H1 (cell line): ENCODE results near the gene DLGAP3. TPM values are rescaled to one million over a fixed set of nuclear protein-coding genes. Genes with fewer than 3 reads are reported as not detected.

Experiments used
- CTCF ChIA-PET: fragments of 300-600 bp; sonication (Branson Sonifier 250); formaldehyde crosslinking; loops from one replicate; lab custom pipeline; 2021; ENCODE audit not compliant: partially characterized antibody; lab: Charles Lee
- POLR2A ChIA-PET: fragments of 300-600 bp; sonication (Branson Sonifier 250); formaldehyde crosslinking; loops from one replicate; lab custom pipeline; 2021; ENCODE audit warnings: inconsistent platforms; ENCODE audit not compliant: partially characterized antibody; lab: Charles Lee
- DNase-seq, 2 experiments: peaks; one replicate each; pipeline versions ENCODE4 v3.0.0 to v3.0.0-alpha.2; 2010 to 2022; ENCODE audit warnings: low spot score in 2 of 2, low read depth in 1 of 2, mixed read lengths in 1 of 2
- FAIRE-seq: peaks from 2 replicates; lab custom pipeline; 2011; peaks lifted over from hg19 to GRCh38; lab: Jason Lieb, UNC
- H2AFZ ChIP-seq: 2 replicates; pipeline ENCODE4 v1.8.1; 2012; ENCODE audit warnings: low read length, inconsistent platforms
- H2AK5ac ChIP-seq: 2 replicates; pipeline ENCODE4 v1.6.1; 2013; ENCODE audit warnings: low read depth, low read length
- H2BK120ac ChIP-seq: replicated peaks from 2 replicates; pipeline ENCODE3; 2013; ENCODE audit warnings: low read depth, low read length, inconsistent platforms
- H2BK12ac ChIP-seq: 2 replicates; pipeline ENCODE4 v1.6.1; 2013; ENCODE audit warnings: low read depth, low read length
- H2BK15ac ChIP-seq: 2 replicates; pipeline ENCODE4 v1.6.1; 2013; ENCODE audit warnings: low read length
- H2BK20ac ChIP-seq: 2 replicates; pipeline ENCODE4 v1.6.1; 2013; ENCODE audit warnings: low read length
- H2BK5ac ChIP-seq: 2 replicates; pipeline ENCODE4 v1.6.1; 2013; ENCODE audit warnings: low read depth, low read length
- H3K14ac ChIP-seq: 2 replicates; pipeline ENCODE4 v1.6.1; 2013; ENCODE audit warnings: inconsistent platforms; ENCODE audit not compliant: insufficient read length
- H3K18ac ChIP-seq: 2 replicates; pipeline ENCODE4 v1.6.1; 2013; ENCODE audit warnings: low read length; ENCODE audit errors: extremely low read depth
- H3K23ac ChIP-seq: 2 replicates; pipeline ENCODE4 v1.6.1; 2013; ENCODE audit warnings: inconsistent platforms; ENCODE audit not compliant: insufficient read length
- H3K23me2 ChIP-seq: 2 replicates; pipeline ENCODE4 v1.6.1; 2013; ENCODE audit warnings: low read depth, low read length
- H3K27ac ChIP-seq: 2 replicates; pipeline ENCODE4 v1.6.1; 2011; ENCODE audit warnings: low read depth, low read length, inconsistent platforms
- H3K27me3 ChIP-seq, 4 experiments: replicated peaks in 1 of 4; 1 replicate in 1 of 4; 2 replicates in 3 of 4; pipeline versions ENCODE4 v1.6.1 to v1.8.1; 2011 to 2013; ENCODE audit warnings: low read length in 3 of 4, mild to moderate bottlenecking in 3 of 4, inconsistent platforms in 2 of 4, mixed read lengths in 2 of 4, moderate library complexity in 1 of 4; ENCODE audit not compliant: control insufficient read depth in 3 of 4, insufficient read depth in 3 of 4; ENCODE audit errors: extremely low read depth in 1 of 4
- H3K36me3 ChIP-seq, 4 experiments: 2 replicates each; pipeline versions ENCODE4 v1.6.1 to v1.8.1; 2011 to 2013; ENCODE audit warnings: mild to moderate bottlenecking in 4 of 4, low read length in 3 of 4, moderate library complexity in 2 of 4, control low read depth in 1 of 4, inconsistent platforms in 1 of 4; ENCODE audit not compliant: insufficient read depth in 4 of 4, control insufficient read depth in 2 of 4
- H3K4ac ChIP-seq: replicated peaks from 2 replicates; pipeline ENCODE3; 2013; ENCODE audit warnings: low read length, low read depth, mixed read lengths, inconsistent platforms; ENCODE audit not compliant: insufficient read length
- H3K4me1 ChIP-seq, 4 experiments: replicated peaks in 1 of 4; 1 replicate in 1 of 4; 2 replicates in 3 of 4; pipeline versions ENCODE4 v1.6.1 to v1.8.1; 2011 to 2013; ENCODE audit warnings: low read length in 3 of 4, inconsistent platforms in 2 of 4, mixed read lengths in 1 of 4; ENCODE audit not compliant: insufficient read depth in 4 of 4, control insufficient read depth in 3 of 4
- H3K4me2 ChIP-seq, 2 experiments: 2 replicates each; pipeline versions ENCODE4 v1.6.1 to v1.8.1; 2011 to 2013; ENCODE audit warnings: low read depth in 2 of 2, low read length in 2 of 2, control low read depth in 1 of 2, inconsistent platforms in 1 of 2, mild to moderate bottlenecking in 1 of 2; ENCODE audit not compliant: insufficient read depth in 1 of 2
- H3K4me3 ChIP-seq, 4 experiments: fragments of 200-600, 300-600 bp in 1 of 4; sonication (generic), shearing (Covaris generic), sonication (Bioruptor Twin) in 1 of 4; 2 replicates each; pipeline versions ENCODE4 v1.5.1 to v1.8.1; 2011 to 2016; ENCODE audit warnings: low read length in 4 of 4, low read depth in 3 of 4, control low read depth in 2 of 4, inconsistent platforms in 2 of 4, mild to moderate bottlenecking in 2 of 4, mixed read lengths in 1 of 4, moderate library complexity in 1 of 4; ENCODE audit not compliant: insufficient read depth in 2 of 4; ENCODE audit errors: extremely low read depth in 1 of 4
- H3K56ac ChIP-seq: replicated peaks from 2 replicates; pipeline ENCODE3; 2013; ENCODE audit warnings: low read depth, mild to moderate bottlenecking, mixed read lengths, low read length, inconsistent platforms; ENCODE audit not compliant: insufficient read length
- H3K79me1 ChIP-seq: 2 replicates; pipeline ENCODE4 v1.6.1; 2013; ENCODE audit warnings: low read depth, low read length, control low read depth
- H3K79me2 ChIP-seq, 2 experiments: 2 replicates each; pipeline versions ENCODE4 v1.6.1 to v1.8.1; 2012 to 2013; ENCODE audit warnings: low read length in 2 of 2, mild to moderate bottlenecking in 2 of 2, inconsistent platforms in 1 of 2; ENCODE audit not compliant: insufficient read depth in 2 of 2, control insufficient read depth in 1 of 2
- H3K9ac ChIP-seq, 4 experiments: replicated peaks in 1 of 4; 1 replicate in 1 of 4; 2 replicates in 3 of 4; pipeline versions ENCODE4 v1.6.1 to v1.8.1; 2011 to 2013; ENCODE audit warnings: low read depth in 3 of 4, low read length in 3 of 4, control low read depth in 2 of 4, mild to moderate bottlenecking in 2 of 4, moderate library complexity in 2 of 4, inconsistent platforms in 1 of 4; ENCODE audit errors: extremely low read depth in 1 of 4
- H3K9me3 ChIP-seq, 2 experiments: 2 replicates each; pipeline versions ENCODE4 v1.6.1 to v1.8.1; 2012 to 2013; ENCODE audit warnings: mild to moderate bottlenecking in 2 of 2, moderate library complexity in 2 of 2, control low read depth in 1 of 2, inconsistent platforms in 1 of 2, low read depth in 1 of 2, low read length in 1 of 2, mixed read lengths in 1 of 2; ENCODE audit not compliant: insufficient read depth in 2 of 2
- H4K20me1 ChIP-seq, 2 experiments: replicated peaks in 1 of 2; 2 replicates each; pipeline versions ENCODE3 to v1.8.1; 2011 to 2013; ENCODE audit warnings: inconsistent platforms in 2 of 2, low read length in 2 of 2, mild to moderate bottlenecking in 1 of 2; ENCODE audit not compliant: insufficient read depth in 2 of 2, control insufficient read depth in 1 of 2
- H4K5ac ChIP-seq: 2 replicates; pipeline ENCODE4 v1.6.1; 2013; ENCODE audit warnings: low read length, low read depth, mixed read lengths, inconsistent platforms; ENCODE audit not compliant: insufficient read length
- H4K8ac ChIP-seq: 2 replicates; pipeline ENCODE4 v1.8.0; 2013; ENCODE audit warnings: mild to moderate bottlenecking, moderate library complexity, low read length, inconsistent platforms; ENCODE audit not compliant: insufficient read depth; ENCODE audit errors: extremely low read depth
- H4K91ac ChIP-seq: replicated peaks from 2 replicates; pipeline ENCODE3; 2013; ENCODE audit warnings: low read length, mixed read lengths, inconsistent platforms; ENCODE audit not compliant: insufficient read length
- BACH1 ChIP-seq: IDR thresholded peaks from 2 replicates; pipeline ENCODE4 v1.6.1; 2012; ENCODE audit warnings: low read length, improper control_type of control experiment
- CBX8 ChIP-seq: fragments of 300-800, 300-1000 bp; sonication (generic); IDR thresholded peaks from 2 replicates; pipeline ENCODE4 v1.7.1; 2016; ENCODE audit warnings: low read depth, low read length, borderline replicate concordance
- CHD2 ChIP-seq: IDR thresholded peaks from 2 replicates; pipeline ENCODE4 v1.6.1; 2012; ENCODE audit warnings: low read length, improper control_type of control experiment
- CREB1 ChIP-seq: IDR thresholded peaks from 2 replicates; pipeline ENCODE4 v1.6.1; 2012; ENCODE audit warnings: inconsistent platforms
- CTCF ChIP-seq, 3 experiments: IDR thresholded peaks; 1 replicate in 2 of 3; 2 replicates in 1 of 3; pipeline versions ENCODE4 v1.5.1 to v1.6.1; 2011; ENCODE audit warnings: low read length in 3 of 3, mild to moderate bottlenecking in 3 of 3, inconsistent platforms in 2 of 3, low read depth in 1 of 3, moderate library complexity in 1 of 3; ENCODE audit not compliant: insufficient read depth in 1 of 3; ENCODE audit errors: control extremely low read depth in 1 of 3
- E2F6 ChIP-seq: IDR thresholded peaks from 2 replicates; pipeline ENCODE4 v1.6.1; 2012; ENCODE audit warnings: inconsistent platforms
- WGBS, 2 experiments: shearing (Covaris generic) in 1 of 2; methylation state at CpG; one replicate each; pipeline versions ENCODE4 v1.1.6 to v1.1.7; 2013 to 2015; ENCODE audit warnings: low lambda C conversion rate in 2 of 2, mixed read lengths in 2 of 2, inconsistent platforms in 1 of 2, low coverage in 1 of 2, missing lambda C conversion rate in 1 of 2; ENCODE audit not compliant: insufficient replicate concordance in 2 of 2, insufficient coverage in 1 of 2, insufficient read length in 1 of 2; ENCODE audit errors: extremely low coverage in 1 of 2, missing lambda C conversion rate in 1 of 2; 5-methylcytosine and 5-hydroxymethylcytosine counted together
- polyA plus RNA-seq, 7 experiments: library from polyadenylated mRNA; depleted of rRNA in 3 of 7; stranded (reverse) in 5 of 7; unstranded in 2 of 7; fragments of >200 nt in 5 of 7; fragments of 200-250 nt in 2 of 7; gene quantifications; 1 replicate in 5 of 7; 2 replicates in 1 of 7; 4 replicates in 1 of 7; pipeline versions ENCODE4 v1.2.1 to v1.2.3, GENCODE V29; 2011 to 2013; ENCODE audit warnings: missing spikeins in 2 of 7, mixed read lengths in 2 of 7
- total RNA-seq: library from RNA; stranded (reverse); fragmentation: NEBNext Ultra II Directional; extraction: Animal tissue kit (Norgen Biotek cat#: 25700); gene quantifications from 2 replicates; pipeline ENCODE4 v1.2.1, GENCODE V29; 2021
- TF ChIP-seq, protein P1 (sequence below): IDR thresholded peaks from 2 replicates; pipeline ENCODE4 v1.6.1; 2011; ENCODE audit warnings: low read length, improper control_type of control experiment

Gene DLGAP3
- total and polyA plus RNA-seq, 2 of the 8 experiments (the other 6 are each of a cell fraction or from before 2014, with no cell fraction given): 3.8 to 13.2 TPM

- no peak overlapping the region for H2BK5ac ChIP-seq
- no peak overlapping the region for H4K91ac ChIP-seq
- H3K23ac ChIP-seq: no peak overlapping the region
- ChIA-PET CTCF (interaction anchor here (0.7 to 14.3 kb wide), 6 partner anchors 10 to 54 kb away, joined by 3 to 230 read pairs (median 6); partner anchors contain the start of genes GJA4 and SMIM12), POLR2A (no interaction called here)
- no peak overlapping the region for H3K9ac ChIP-seq
- no peak overlapping the region for H3K56ac ChIP-seq
- no peak overlapping the region for H3K27ac ChIP-seq
- no peak overlapping the region for H4K5ac ChIP-seq
- H3K18ac ChIP-seq: no peak overlapping the region
- H3K4me1 ChIP-seq: peaks cover 16 to 30% (median 18%) of the 10 kb centered on the region in 4 experiments
- H4K20me1 ChIP-seq: no peaks in the 10 kb centered on the region
- no peaks in the 10 kb centered on the region for H3K27me3 ChIP-seq
- H3K4me2 ChIP-seq: no peak overlapping the region
- TF ChIP-seq CBX8 (no peak), CHD2 (no peak), E2F6 (no peak), CTCF (IDR thresholded peaks at IDR 0.05; ENCODE audit: control extremely low read depth in 1 of 3, insufficient read depth in 1 of 3, low read depth in 1 of 3, low read length in 3 of 3) (no peak), CREB1 (no peak), BACH1 (no peak)
- TF ChIP-seq, protein P1, sequence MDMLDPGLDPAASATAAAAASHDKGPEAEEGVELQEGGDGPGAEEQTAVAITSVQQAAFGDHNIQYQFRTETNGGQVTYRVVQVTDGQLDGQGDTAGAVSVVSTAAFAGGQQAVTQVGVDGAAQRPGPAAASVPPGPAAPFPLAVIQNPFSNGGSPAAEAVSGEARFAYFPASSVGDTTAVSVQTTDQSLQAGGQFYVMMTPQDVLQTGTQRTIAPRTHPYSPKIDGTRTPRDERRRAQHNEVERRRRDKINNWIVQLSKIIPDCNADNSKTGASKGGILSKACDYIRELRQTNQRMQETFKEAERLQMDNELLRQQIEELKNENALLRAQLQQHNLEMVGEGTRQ: no peak
- WGBS, 2 experiments: 85% methylated on average over 2 of the region's 2 CpGs; no CpG with 5 or more reads in 1 of the 2 experiments
- no peak overlapping the region for H4K8ac ChIP-seq
- no peaks in the 10 kb centered on the region for H3K79me1 ChIP-seq
- H3K4me3 ChIP-seq: no peak overlapping the region
- H2AK5ac ChIP-seq: no peak overlapping the region
- no peak overlapping the region for H2BK12ac ChIP-seq
- DNase-seq (no peak), FAIRE-seq (no peak)
- no peaks in the 10 kb centered on the region for H3K23me2 ChIP-seq
- no peak overlapping the region for H2BK20ac ChIP-seq
- H3K14ac ChIP-seq: no peak overlapping the region
- no peak overlapping the region for H2BK15ac ChIP-seq
- no peaks in the 10 kb centered on the region for H3K79me2 ChIP-seq
- H3K36me3 ChIP-seq: no peaks in the 10 kb centered on the region
- H3K9me3 ChIP-seq: no peaks in the 10 kb centered on the region
- H3K4ac ChIP-seq: no peak overlapping the region
- no peak overlapping the region for H2BK120ac ChIP-seq
- H2AFZ ChIP-seq: no peak overlapping the region
These were observed 83.2 kb downstream of the DLGAP3 start for GRCh38 chr1:34846265-34846664.
